Cardiac muscle cell (in vitro differentiated cells and primary cell): ENCODE results near the gene ACACA. TPM values are rescaled to one million over a fixed set of nuclear protein-coding genes. Genes with fewer than 3 reads are reported as not detected.

Experiments
- DNase-seq, 2 donors: peaks; one replicate each; pipeline versions ENCODE4 v3.0.0 to v3.0.0-alpha.2; 2010 to 2017; ENCODE audit warnings: low read depth in 1 of 2, low spot score in 1 of 2
- H3K27ac ChIP-seq: fragments of 200-600 bp; sonication (generic); 2 replicates; pipeline ENCODE4 v1.5.1; 2016
- H3K27me3 ChIP-seq: fragments of 200-600 bp; sonication (generic); 2 replicates; pipeline ENCODE4 v1.6.0; 2016; ENCODE audit warnings: control low read depth
- H3K36me3 ChIP-seq: fragments of 200-600 bp; sonication (generic); 2 replicates; pipeline ENCODE4 v1.5.1; 2016; ENCODE audit warnings: control low read depth
- H3K4me1 ChIP-seq: fragments of 200-600 bp; sonication (generic); 2 replicates; pipeline ENCODE4 v1.8.1; 2017; ENCODE audit warnings: low read depth, mild to moderate bottlenecking, mixed run types
- H3K4me3 ChIP-seq: fragments of 200-600 bp; sonication (generic); 2 replicates; pipeline ENCODE4 v1.5.1; 2016; ENCODE audit warnings: mild to moderate bottlenecking
- H3K9me3 ChIP-seq: fragments of 200-600 bp; sonication (generic); 2 replicates; pipeline ENCODE4 v1.5.1; 2017; ENCODE audit warnings: low read depth, mild to moderate bottlenecking, control low read depth
- polyA plus RNA-seq: library from polyadenylated mRNA; unstranded; fragments of >200 nt; fragmentation: Nextera tagmentation; extraction: Ambion mirVana; gene quantifications from 2 replicates; pipeline ENCODE4 v1.2.1, GENCODE V29; 2016
- total RNA-seq: library from RNA; depleted of rRNA; stranded (reverse); fragments of >200 nt; gene quantifications from 2 replicates; pipeline ENCODE4 v1.2.3, GENCODE V29; 2016
- TF ChIP-seq, protein P1 (sequence below): IDR thresholded peaks from 2 replicates; pipeline ENCODE4 v1.5.1; 2012; ENCODE audit warnings: low read depth, mild to moderate bottlenecking, low read length

ACACA gene
- total and polyA plus RNA-seq, 2 experiments from 2014 or later, result 42.5 to 47.6 TPM

DNA sequence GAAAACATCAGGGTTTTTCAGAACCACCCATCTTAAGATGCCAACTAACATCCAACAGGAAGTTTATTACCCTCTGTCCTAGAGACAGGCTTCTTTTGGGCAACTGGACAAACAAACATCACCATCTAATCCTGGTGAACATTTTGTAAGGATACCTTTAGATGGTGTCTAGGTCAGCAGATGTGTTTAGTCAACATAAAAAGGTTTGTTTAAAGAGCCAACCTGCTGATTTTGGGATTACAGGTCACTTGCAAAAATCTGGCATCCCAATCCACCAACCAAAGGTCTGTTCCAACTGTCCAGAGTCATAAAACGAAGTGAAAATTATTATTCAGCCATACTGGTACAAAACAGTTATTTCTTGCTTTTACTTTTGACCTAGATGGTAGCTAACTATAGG lies 176.0 kb downstream of the ACACA start:
- Histone ChIP-seq H3K27ac (no peak overlapping the region), H3K36me3 (peaks cover 12% of the 10 kb centered on the region), H3K27me3 (no peaks in the 10 kb centered on the region), H3K4me3 (no peak overlapping the region), H3K9me3 (no peaks in the 10 kb centered on the region), H3K4me1 (peaks cover 4% of the 10 kb centered on the region)
- DNase-seq, result no peak
- TF ChIP-seq, protein P1, sequence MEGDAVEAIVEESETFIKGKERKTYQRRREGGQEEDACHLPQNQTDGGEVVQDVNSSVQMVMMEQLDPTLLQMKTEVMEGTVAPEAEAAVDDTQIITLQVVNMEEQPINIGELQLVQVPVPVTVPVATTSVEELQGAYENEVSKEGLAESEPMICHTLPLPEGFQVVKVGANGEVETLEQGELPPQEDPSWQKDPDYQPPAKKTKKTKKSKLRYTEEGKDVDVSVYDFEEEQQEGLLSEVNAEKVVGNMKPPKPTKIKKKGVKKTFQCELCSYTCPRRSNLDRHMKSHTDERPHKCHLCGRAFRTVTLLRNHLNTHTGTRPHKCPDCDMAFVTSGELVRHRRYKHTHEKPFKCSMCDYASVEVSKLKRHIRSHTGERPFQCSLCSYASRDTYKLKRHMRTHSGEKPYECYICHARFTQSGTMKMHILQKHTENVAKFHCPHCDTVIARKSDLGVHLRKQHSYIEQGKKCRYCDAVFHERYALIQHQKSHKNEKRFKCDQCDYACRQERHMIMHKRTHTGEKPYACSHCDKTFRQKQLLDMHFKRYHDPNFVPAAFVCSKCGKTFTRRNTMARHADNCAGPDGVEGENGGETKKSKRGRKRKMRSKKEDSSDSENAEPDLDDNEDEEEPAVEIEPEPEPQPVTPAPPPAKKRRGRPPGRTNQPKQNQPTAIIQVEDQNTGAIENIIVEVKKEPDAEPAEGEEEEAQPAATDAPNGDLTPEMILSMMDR, result no peak

DNA sequence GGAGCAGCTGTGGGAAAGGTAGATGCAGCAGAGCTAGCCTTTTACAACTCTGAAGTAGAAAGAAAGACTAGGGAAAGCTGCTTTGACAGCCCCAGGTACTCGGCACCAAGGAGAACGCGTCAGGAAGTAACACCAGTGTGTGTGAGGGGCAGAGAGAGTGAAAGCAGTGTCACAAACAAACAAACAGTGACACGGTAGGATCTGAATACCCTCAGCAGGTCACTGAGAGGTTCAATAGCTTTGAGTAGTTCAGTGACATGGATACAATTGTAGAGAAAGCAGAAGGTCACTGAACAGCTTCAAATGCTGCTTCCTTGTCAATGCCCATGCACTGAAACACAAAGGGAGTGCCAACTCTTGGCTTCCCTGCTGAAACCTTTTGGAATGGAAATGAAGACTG lies 181.2 kb downstream of the ACACA start:
- DNase-seq, result no peak
- no peaks in the 10 kb centered on the region for H3K9me3 ChIP-seq
- no peak overlapping the region for H3K27ac ChIP-seq
- no peak overlapping the region for H3K4me3 ChIP-seq
- no peaks in the 10 kb centered on the region for H3K27me3 ChIP-seq
- peaks cover 16% of the 10 kb centered on the region for H3K36me3 ChIP-seq
- TF ChIP-seq, protein P1, result no peak
- H3K4me1 ChIP-seq, result peaks cover 4% of the 10 kb centered on the region

DNA sequence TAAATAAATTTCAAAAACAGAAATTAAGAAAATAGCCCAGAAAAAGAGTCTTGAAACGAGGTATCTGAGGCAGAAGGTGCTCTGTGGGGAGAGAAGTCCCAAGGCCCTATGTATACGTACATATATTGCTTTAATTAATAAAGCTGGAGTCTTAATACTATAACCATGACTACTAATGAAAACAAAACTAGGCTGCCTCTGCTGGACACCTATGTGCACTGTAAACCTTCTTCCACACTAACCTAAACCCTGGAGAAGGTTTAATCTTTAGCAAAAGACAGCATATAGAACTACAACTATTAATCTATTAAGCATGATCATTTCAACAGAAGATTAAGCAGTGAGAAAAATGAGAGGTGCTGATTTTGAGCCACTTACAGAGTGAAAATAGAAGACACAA lies 184.8 kb downstream of the ACACA start:
- Histone ChIP-seq H3K27me3 (no peaks in the 10 kb centered on the region), H3K9me3 (no peaks in the 10 kb centered on the region), H3K4me1 (peaks cover 4% of the 10 kb centered on the region), H3K36me3 (peaks cover 16% of the 10 kb centered on the region), H3K4me3 (no peak overlapping the region), H3K27ac (no peak overlapping the region)
- DNase-seq, result no peak
- TF ChIP-seq, protein P1, result no peak

DNA sequence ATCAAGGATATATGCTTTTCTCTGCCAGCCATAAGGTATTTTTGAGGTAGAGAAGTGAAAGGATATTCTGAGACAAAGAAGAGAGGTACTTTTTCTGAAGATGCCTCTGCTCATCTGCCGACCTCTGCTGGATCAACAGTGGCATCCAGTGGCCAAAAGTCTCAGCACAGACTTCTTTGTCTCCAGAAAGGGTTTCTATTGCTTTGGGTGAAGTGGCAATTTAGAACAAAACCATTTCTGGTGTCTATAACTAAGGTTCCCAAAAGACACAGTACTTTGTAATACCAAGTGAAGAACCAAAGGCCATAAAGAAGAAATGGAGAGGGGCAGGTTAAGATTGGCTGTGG lies 186.1 kb downstream of the ACACA start:
- no peaks in the 10 kb centered on the region for H3K4me1 ChIP-seq
- no peaks in the 10 kb centered on the region for H3K9me3 ChIP-seq
- no peak overlapping the region for H3K4me3 ChIP-seq
- H3K27ac ChIP-seq, result no peak overlapping the region
- TF ChIP-seq, protein P1, result peak; percentile 48
- peaks cover 11% of the 10 kb centered on the region for H3K36me3 ChIP-seq
- DNase-seq, result peak; percentile 38 to 52
- H3K27me3 ChIP-seq, result no peaks in the 10 kb centered on the region

DNA sequence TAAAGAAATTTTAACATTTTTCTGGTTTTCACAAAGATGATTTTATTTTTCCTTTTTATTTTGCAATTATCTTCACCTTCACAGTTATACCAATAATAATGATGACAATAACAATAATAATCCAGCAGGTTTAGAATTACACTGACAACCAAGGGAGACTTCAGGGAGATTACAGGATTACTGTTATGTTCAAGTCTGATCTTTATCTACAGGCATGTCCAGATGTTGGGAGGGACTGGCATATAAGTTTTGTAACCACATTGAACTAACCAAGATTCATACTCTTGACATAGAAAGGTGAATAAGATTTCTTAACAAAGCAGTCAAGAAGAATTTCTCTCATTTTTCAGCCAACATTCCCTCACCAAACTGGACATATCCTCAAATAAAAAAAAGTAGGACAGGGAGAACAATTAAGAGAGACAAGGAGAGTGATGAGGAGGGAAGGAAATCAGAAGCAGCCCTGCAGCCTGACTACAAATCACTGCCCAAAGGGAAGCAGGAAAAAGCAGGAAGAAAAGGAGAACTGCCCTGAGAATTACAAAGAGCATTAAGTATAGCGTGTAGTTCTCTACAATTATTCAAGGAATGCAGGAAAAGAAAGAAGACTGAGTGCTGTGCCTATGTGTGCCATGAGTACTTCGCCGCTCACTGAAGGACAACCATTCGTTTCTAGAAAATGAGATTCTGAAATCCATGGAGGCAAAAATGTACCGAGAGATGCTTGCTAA lies 186.6 kb downstream of the ACACA start:
- peaks cover 5% of the 10 kb centered on the region for H3K4me1 ChIP-seq
- no peak overlapping the region for H3K4me3 ChIP-seq
- no peaks in the 10 kb centered on the region for H3K27me3 ChIP-seq
- H3K9me3 ChIP-seq, result no peaks in the 10 kb centered on the region
- TF ChIP-seq, protein P1, result no peak
- no peak overlapping the region for H3K27ac ChIP-seq
- no peak for DNase-seq
- H3K36me3 ChIP-seq, result peaks cover 11% of the 10 kb centered on the region

DNA sequence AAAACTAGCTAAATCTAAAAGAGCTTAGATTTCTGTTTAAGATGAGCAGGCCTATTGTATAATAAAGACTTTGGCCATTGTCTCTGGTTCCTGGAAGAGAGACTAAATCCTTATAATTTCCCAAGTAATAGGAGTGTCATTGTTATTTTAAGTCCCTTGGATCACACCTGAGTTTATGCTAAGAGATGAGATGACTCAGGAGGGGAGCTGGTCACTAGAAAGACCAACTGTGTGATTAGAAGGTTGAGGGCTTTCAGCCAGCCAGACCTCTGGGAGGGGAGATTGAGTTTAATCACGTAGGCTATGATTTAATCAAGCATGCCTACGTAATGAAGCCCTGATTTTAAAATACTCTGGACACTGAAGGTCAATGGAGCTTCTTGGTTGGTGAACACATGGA lies 187.8 kb downstream of the ACACA start:
- no peak for DNase-seq
- Histone ChIP-seq H3K4me3 (no peak overlapping the region), H3K27ac (no peak overlapping the region), H3K36me3 (peaks cover 11% of the 10 kb centered on the region), H3K9me3 (no peaks in the 10 kb centered on the region), H3K27me3 (no peaks in the 10 kb centered on the region), H3K4me1 (peaks cover 17% of the 10 kb centered on the region)
- TF ChIP-seq, protein P1, result no peak
